Measurements from ENCODE around the gene PPIE. TPM values are rescaled to one million over a fixed set of nuclear protein-coding genes. Genes with fewer than 3 reads are reported as not detected.

Gene PPIE
- total and polyA plus RNA-seq, 12 donors: 34.3 to 78.9 (median 42.8) TPM

- H3K4me1 ChIP-seq (replicated peaks in 1 of 2): peaks cover 10 to 19% of the 10 kb centered on the region in 2 donors
These were observed 48.5 kb upstream of the PPIE start for GRCh38 chr1:39690225-39690624.

DNA sequence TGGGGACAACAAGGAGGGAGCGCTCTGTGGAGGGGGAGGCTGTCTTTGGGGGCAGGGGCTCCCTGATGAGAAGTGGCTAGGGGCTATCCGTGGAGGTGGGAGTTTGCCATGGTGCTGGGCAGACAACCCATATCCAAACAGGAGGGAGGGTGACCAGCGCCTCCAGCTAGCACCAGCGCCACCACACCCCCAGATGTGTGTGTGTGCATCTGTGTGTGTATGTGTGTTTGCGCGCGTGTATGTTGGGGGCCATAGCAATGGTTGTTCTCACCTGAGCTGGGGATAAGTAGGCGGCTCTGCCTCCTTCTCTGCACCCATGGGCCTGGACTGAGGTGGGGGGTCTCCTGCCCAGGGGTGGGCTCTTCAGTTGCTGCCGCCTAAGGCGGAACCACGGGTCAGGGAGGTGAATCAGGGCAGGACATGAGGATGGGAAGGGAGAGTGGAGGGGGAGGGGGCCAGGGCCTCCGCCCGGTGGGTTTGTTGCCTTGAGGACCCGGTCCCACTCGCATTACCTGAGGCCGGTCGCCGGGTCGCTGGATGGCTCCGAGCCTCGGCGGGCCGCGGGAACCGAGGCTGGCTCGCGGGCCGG, 47.8 kb upstream of the PPIE start:
- no peaks in the 10 kb centered on the region for H3K36me3 ChIP-seq (replicated peaks in 1 of 2)
- no peaks in the 10 kb centered on the region for H3K9me3 ChIP-seq (replicated peaks in 1 of 3)
- H3K27ac ChIP-seq: no peak overlapping the region
- no peak for TF ChIP-seq POLR2A (IDR thresholded peaks at IDR 0.05)
- TF ChIP-seq, protein P1, sequence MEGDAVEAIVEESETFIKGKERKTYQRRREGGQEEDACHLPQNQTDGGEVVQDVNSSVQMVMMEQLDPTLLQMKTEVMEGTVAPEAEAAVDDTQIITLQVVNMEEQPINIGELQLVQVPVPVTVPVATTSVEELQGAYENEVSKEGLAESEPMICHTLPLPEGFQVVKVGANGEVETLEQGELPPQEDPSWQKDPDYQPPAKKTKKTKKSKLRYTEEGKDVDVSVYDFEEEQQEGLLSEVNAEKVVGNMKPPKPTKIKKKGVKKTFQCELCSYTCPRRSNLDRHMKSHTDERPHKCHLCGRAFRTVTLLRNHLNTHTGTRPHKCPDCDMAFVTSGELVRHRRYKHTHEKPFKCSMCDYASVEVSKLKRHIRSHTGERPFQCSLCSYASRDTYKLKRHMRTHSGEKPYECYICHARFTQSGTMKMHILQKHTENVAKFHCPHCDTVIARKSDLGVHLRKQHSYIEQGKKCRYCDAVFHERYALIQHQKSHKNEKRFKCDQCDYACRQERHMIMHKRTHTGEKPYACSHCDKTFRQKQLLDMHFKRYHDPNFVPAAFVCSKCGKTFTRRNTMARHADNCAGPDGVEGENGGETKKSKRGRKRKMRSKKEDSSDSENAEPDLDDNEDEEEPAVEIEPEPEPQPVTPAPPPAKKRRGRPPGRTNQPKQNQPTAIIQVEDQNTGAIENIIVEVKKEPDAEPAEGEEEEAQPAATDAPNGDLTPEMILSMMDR (IDR thresholded peaks at IDR 0.05): no peak
- 13 to 36% (median 15%) methylated on average over 13 to 28 of the region's 28 CpGs for WGBS, 4 donors
- H3K4me3 ChIP-seq: peak overlapping the region in 1 of 4 donors; percentile 44
- DNase-seq: no peak
- intact Hi-C loops (cut with DNase I): no loop called here
- peaks cover 10 to 19% of the 10 kb centered on the region in 2 donors for H3K4me1 ChIP-seq (replicated peaks in 1 of 2)
- H3K27me3 ChIP-seq: peaks cover 35% of the 10 kb centered on the region

More at GRCh38 chr1:39690225-39690624, 48.5 kb upstream of the PPIE start:
- H3K36me3 ChIP-seq (replicated peaks in 1 of 2): no peaks in the 10 kb centered on the region
- H3K27me3 ChIP-seq: peaks cover 34% of the 10 kb centered on the region
- intact Hi-C loops (cut with DNase I): no loop called here
- H3K4me3 ChIP-seq: no peak overlapping the region
- DNase-seq: no peak
- TF ChIP-seq, protein P1 (IDR thresholded peaks at IDR 0.05): no peak
- no peak for TF ChIP-seq POLR2A (IDR thresholded peaks at IDR 0.05)
- 38 to 64% (median 48%) methylated on average over 2 of the region's 2 CpGs for WGBS, 4 donors
- no peak overlapping the region for H3K27ac ChIP-seq
- no peaks in the 10 kb centered on the region for H3K9me3 ChIP-seq (replicated peaks in 1 of 3)

GRCh38 chr1:39691383-39692151, 47.1 kb upstream of the PPIE start, which contains the start of gene HPCAL4:
HPCAL4 (minus strand) TSS chr1:39691433; CDS start chr1:39684603, 6,830 bp downstream.
- Histone ChIP-seq H3K27me3 (peaks cover 35% of the 10 kb centered on the region), H3K9me3 (replicated peaks in 1 of 3) (no peaks in the 10 kb centered on the region), H3K36me3 (replicated peaks in 1 of 2) (no peaks in the 10 kb centered on the region), H3K4me1 (replicated peaks in 1 of 2) (peaks cover 10 to 19% of the 10 kb centered on the region in 2 donors), H3K27ac (no peak within 1 kb of the TSS), H3K4me3 (peak within 1 kb of the TSS in 1 of 4 donors; percentile 44)
- intact Hi-C loops (cut with DNase I): no loop called here
- WGBS, 4 donors: 3 to 7% (median 4%) methylated on average over 13 to 47 of the region's 47 CpGs
- peak; percentile 92 to 97 (median 94) for DNase-seq
- peak in 1 of 2 donors; percentile 43 for TF ChIP-seq POLR2A (IDR thresholded peaks at IDR 0.05)
- TF ChIP-seq, protein P1 (IDR thresholded peaks at IDR 0.05): no peak

Data from adrenal gland (tissue), 12 donors.